Lower leg skin (tissue), 4 donors: Measurements from ENCODE around the gene POU2F3. TPM values are rescaled to one million over a fixed set of nuclear protein-coding genes. Genes with fewer than 3 reads are reported as not detected.

Source experiments
- DNase-seq, 2 donors: peaks; one replicate each; pipeline ENCODE4 v3.0.0-alpha.2; 2019; ENCODE audit warnings: low spot score in 2 of 2
- H3K4me3 ChIP-seq: fragments of 200-600 bp; sonication (generic); 2 replicates; pipeline ENCODE4 v1.5.1; 2017; ENCODE audit warnings: mild to moderate bottlenecking, low read depth; ENCODE audit not compliant: poor library complexity, severe bottlenecking
- CTCF ChIP-seq, 3 donors: fragments of 450-650 bp; IDR thresholded peaks; one replicate each; pipeline ENCODE4 v1.5.1; 2016; ENCODE audit warnings: antibody characterized with exemption in 3 of 3, mild to moderate bottlenecking in 3 of 3, moderate library complexity in 2 of 3
- POLR2A ChIP-seq, 2 donors: fragments of 450-650 bp; IDR thresholded peaks; one replicate each; pipeline ENCODE4 v1.6.1; 2016 to 2017; ENCODE audit warnings: antibody characterized with exemption in 2 of 2, mild to moderate bottlenecking in 1 of 2, moderate library complexity in 1 of 2
- WGBS, 2 donors: methylation state at CpG; one replicate each; pipeline ENCODE4 v1.1.5; 2018; 5-methylcytosine and 5-hydroxymethylcytosine counted together
- intact Hi-C: fragments of 100-400 bp; cut with DNase I; formaldehyde crosslinking; loops from one replicate; pipeline ENCODE4 v1.15.0; 2023; ENCODE audit warnings: low total_unique reads
- total RNA-seq, 4 donors: library from RNA; depleted of rRNA; stranded (reverse); fragments of >200 nt; gene quantifications; one replicate each; pipeline ENCODE4 v1.1.0, GENCODE V29; 2016

POU2F3 gene
- total RNA-seq, 4 donors from 2014 or later = 74.1 to 112 (median 103) TPM

- H3K4me3 ChIP-seq = no peak overlapping the region
- TF ChIP-seq CTCF (IDR thresholded peaks at IDR 0.05) (peak in 1 of 3 donors; percentile 25), POLR2A (IDR thresholded peaks at IDR 0.05) (no peak)
- no peak for DNase-seq
- intact Hi-C loops = no loop called here
- 43 to 49% methylated on average over 13 of the region's 13 CpGs for WGBS, 2 donors
Observed at GRCh38 chr11:120208001-120208441, 31.9 kb upstream of the POU2F3 start.

- TF ChIP-seq CTCF (IDR thresholded peaks at IDR 0.05) = no peak
- no peak for TF ChIP-seq POLR2A (IDR thresholded peaks at IDR 0.05)
- intact Hi-C loops = no loop called here
- no peak overlapping the region for H3K4me3 ChIP-seq
- 47 to 49% methylated on average over 5 to 6 of the region's 6 CpGs for WGBS, 2 donors
- DNase-seq = peak; percentile 72 to 92
Observed at GRCh38 chr11:120208777-120209176, 31.2 kb upstream of the POU2F3 start.

- WGBS, 2 donors = 16 to 17% methylated on average over 26 of the region's 26 CpGs
- DNase-seq = no peak
- intact Hi-C loops = no loop called here
- peak overlapping the region; percentile 52 for H3K4me3 ChIP-seq
- TF ChIP-seq CTCF (IDR thresholded peaks at IDR 0.05) (no peak), POLR2A (IDR thresholded peaks at IDR 0.05) (no peak)
Observed at GRCh38 chr11:120209746-120210625, 30.0 kb upstream of the POU2F3 start.

- H3K4me3 ChIP-seq = peak within 1 kb of the TSS; percentile 52
- TF ChIP-seq POLR2A (IDR thresholded peaks at IDR 0.05) (no peak), CTCF (IDR thresholded peaks at IDR 0.05) (no peak)
- DNase-seq = peak in 1 of 2 donors; percentile 66
- WGBS, 2 donors = 1 to 2% methylated on average over 24 to 100 of the region's 108 CpGs
- intact Hi-C loops = no loop called here
Observed at GRCh38 chr11:120210626-120211521, 29.1 kb upstream of the POU2F3 start, which contains the start of gene OAF. Gene OAF (plus strand): TSS chr11:120211032. CDS start chr11:120211280, 248 bp downstream.

- DNase-seq = no peak
- intact Hi-C loops = no loop called here
- peak overlapping the region; percentile 52 for H3K4me3 ChIP-seq
- 14 to 19% methylated on average over 18 of the region's 18 CpGs for WGBS, 2 donors
- TF ChIP-seq POLR2A (IDR thresholded peaks at IDR 0.05) (no peak), CTCF (IDR thresholded peaks at IDR 0.05) (no peak)
Observed at GRCh38 chr11:120211522-120212258, 28.2 kb upstream of the POU2F3 start.
